ENCODE measurements around the gene EPN2.
A peak's percentile ranks its signal among the peaks of the same experiment; 100 is the strongest.

Gene EPN2

GRCh38 chr17:19243838-19244237 is 6.7 kb downstream of the EPN2 start:
- Histone ChIP-seq H3K4me2 (no peak overlapping the region), H3K27me3 (peaks cover 9 to 41% (median 17%) of the 10 kb centered on the region in 11 experiments), H3K9me3 (replicated peaks in 1 of 11) (no peaks in the 10 kb centered on the region), H3K4me3 (no peak overlapping the region), H3K27ac (no peak overlapping the region), H3K9ac (no peak overlapping the region), H4K20me1 (peaks cover 0 to 25% (median 7%) of the 10 kb centered on the region in 11 experiments; a peak in 8 of 22 replicates), H3K36me3 (no peaks in the 10 kb centered on the region), H3K4me1 (peaks cover 0 to 3% (median 0%) of the 10 kb centered on the region in 10 experiments; a peak in 4 of 20 replicates)
- no peak for TF ChIP-seq Cebpa-rat (IDR thresholded peaks at IDR 0.05)

- no peak overlapping the region for H3K9ac ChIP-seq
- H4K20me1 ChIP-seq, result peaks cover 0 to 25% (median 9%) of the 10 kb centered on the region in 11 experiments; a peak in 8 of 22 replicates
- H3K36me3 ChIP-seq, result no peaks in the 10 kb centered on the region
- H3K27me3 ChIP-seq, result peaks cover 4 to 36% (median 14%) of the 10 kb centered on the region in 11 experiments; a peak in 16 of 22 replicates
- no peaks in the 10 kb centered on the region for H3K9me3 ChIP-seq (replicated peaks in 1 of 11)
- H3K4me2 ChIP-seq, result no peak overlapping the region
- H3K27ac ChIP-seq, result no peak overlapping the region
- TF ChIP-seq Cebpa-rat (IDR thresholded peaks at IDR 0.05), result no peak
- H3K4me3 ChIP-seq, result no peak overlapping the region
- peaks cover 0 to 6% (median 0%) of the 10 kb centered on the region in 10 experiments; a peak in 4 of 20 replicates for H3K4me1 ChIP-seq
These were observed 7.2 kb downstream of the EPN2 start for GRCh38 chr17:19244357-19244756.

- Histone ChIP-seq H3K9ac (no peak overlapping the region), H3K9me3 (replicated peaks in 1 of 11) (no peaks in the 10 kb centered on the region), H4K20me1 (peaks cover 0 to 25% (median 10%) of the 10 kb centered on the region in 11 experiments; a peak in 8 of 22 replicates), H3K4me3 (no peak overlapping the region), H3K27me3 (peaks cover 0 to 31% (median 10%) of the 10 kb centered on the region in 11 experiments; a peak in 13 of 22 replicates), H3K27ac (no peak overlapping the region), H3K4me1 (peaks cover 0 to 6% (median 0%) of the 10 kb centered on the region in 10 experiments; a peak in 4 of 20 replicates), H3K4me2 (no peak overlapping the region), H3K36me3 (no peaks in the 10 kb centered on the region)
- no peak for TF ChIP-seq Cebpa-rat (IDR thresholded peaks at IDR 0.05)
These were observed 7.6 kb downstream of the EPN2 start for GRCh38 chr17:19244781-19245180.

GRCh38 chr17:19247473-19247872 is 10.3 kb downstream of the EPN2 start:
- no peak overlapping the region for H3K4me3 ChIP-seq
- no peaks in the 10 kb centered on the region for H3K36me3 ChIP-seq
- peaks cover 0 to 6% (median 0%) of the 10 kb centered on the region in 10 experiments; a peak in 4 of 20 replicates for H3K4me1 ChIP-seq
- no peak for TF ChIP-seq Cebpa-rat (IDR thresholded peaks at IDR 0.05)
- H3K9ac ChIP-seq, result no peak overlapping the region
- H4K20me1 ChIP-seq, result peaks cover 0 to 19% (median 10%) of the 10 kb centered on the region in 11 experiments; a peak in 6 of 22 replicates
- H3K27me3 ChIP-seq, result peaks cover 0 to 20% (median 4%) of the 10 kb centered on the region in 11 experiments; a peak in 5 of 22 replicates
- H3K4me2 ChIP-seq, result no peak overlapping the region
- H3K27ac ChIP-seq, result no peak overlapping the region
- no peaks in the 10 kb centered on the region; a peak in 1 of 22 replicates for H3K9me3 ChIP-seq (replicated peaks in 1 of 11)

- H3K36me3 ChIP-seq, result no peaks in the 10 kb centered on the region
- peaks cover 0 to 14% (median 0%) of the 10 kb centered on the region in 11 experiments; a peak in 3 of 22 replicates for H3K27me3 ChIP-seq
- no peak overlapping the region for H3K27ac ChIP-seq
- H3K9me3 ChIP-seq (replicated peaks in 1 of 11), result peaks cover 4 to 9% (median 8%) of the 10 kb centered on the region in 11 experiments; a peak in 18 of 22 replicates
- no peak overlapping the region for H3K9ac ChIP-seq
- H3K4me3 ChIP-seq, result no peak overlapping the region
- H3K4me1 ChIP-seq, result peaks cover 0 to 6% (median 0%) of the 10 kb centered on the region in 10 experiments; a peak in 4 of 20 replicates
- H4K20me1 ChIP-seq, result peaks cover 0 to 16% (median 10%) of the 10 kb centered on the region in 11 experiments; a peak in 5 of 22 replicates
- TF ChIP-seq Cebpa-rat (IDR thresholded peaks at IDR 0.05), result no peak
- peak overlapping the region in 2 of 11 experiments; percentile 9 to 31; a peak in 2 of 22 replicates for H3K4me2 ChIP-seq
These were observed 11.2 kb downstream of the EPN2 start for GRCh38 chr17:19248151-19248927.

- Histone ChIP-seq H3K27ac (no peak overlapping the region), H3K4me3 (no peak overlapping the region), H3K9me3 (replicated peaks in 1 of 11) (peaks cover 6 to 13% (median 11%) of the 10 kb centered on the region in 11 experiments; a peak in 18 of 22 replicates), H3K27me3 (peaks cover 0 to 14% (median 0%) of the 10 kb centered on the region in 11 experiments; a peak in 3 of 22 replicates), H3K4me2 (peak overlapping the region in 2 of 11 experiments; percentile 9 to 31; a peak in 2 of 22 replicates), H3K36me3 (no peaks in the 10 kb centered on the region), H3K9ac (no peak overlapping the region), H3K4me1 (peaks cover 0 to 6% (median 0%) of the 10 kb centered on the region in 10 experiments; a peak in 4 of 20 replicates), H4K20me1 (peaks cover 0 to 16% (median 10%) of the 10 kb centered on the region in 11 experiments; a peak in 4 of 22 replicates)
- TF ChIP-seq Cebpa-rat (IDR thresholded peaks at IDR 0.05), result no peak
These were observed 11.9 kb downstream of the EPN2 start for GRCh38 chr17:19248928-19249574.

- Histone ChIP-seq H3K9ac (no peak overlapping the region), H3K27ac (no peak overlapping the region), H3K4me3 (no peak overlapping the region), H4K20me1 (peaks cover 0 to 15% (median 10%) of the 10 kb centered on the region in 11 experiments; a peak in 4 of 22 replicates), H3K9me3 (replicated peaks in 1 of 11) (peaks cover 6 to 13% (median 11%) of the 10 kb centered on the region in 11 experiments; a peak in 18 of 22 replicates), H3K36me3 (no peaks in the 10 kb centered on the region), H3K27me3 (peaks cover 0 to 14% (median 0%) of the 10 kb centered on the region in 11 experiments; a peak in 3 of 22 replicates), H3K4me1 (peaks cover 0 to 6% (median 0%) of the 10 kb centered on the region in 10 experiments; a peak in 4 of 20 replicates), H3K4me2 (no peak overlapping the region)
- no peak for TF ChIP-seq Cebpa-rat (IDR thresholded peaks at IDR 0.05)
These were observed 12.5 kb downstream of the EPN2 start for GRCh38 chr17:19249681-19250080.

- peaks cover 0 to 12% (median 10%) of the 10 kb centered on the region in 11 experiments; a peak in 4 of 22 replicates for H4K20me1 ChIP-seq
These were observed 13.4 kb downstream of the EPN2 start for GRCh38 chr17:19250421-19251173.

More at GRCh38 chr17:19250421-19251173, 13.4 kb downstream of the EPN2 start:
- H3K4me1 ChIP-seq, result peaks cover 0 to 6% (median 0%) of the 10 kb centered on the region in 10 experiments; a peak in 4 of 20 replicates
- H3K9ac ChIP-seq, result no peak overlapping the region
- H3K27me3 ChIP-seq, result peaks cover 0 to 14% (median 0%) of the 10 kb centered on the region in 11 experiments; a peak in 3 of 22 replicates
- H3K27ac ChIP-seq, result no peak overlapping the region
- no peak for TF ChIP-seq Cebpa-rat (IDR thresholded peaks at IDR 0.05)
- peaks cover 6 to 13% (median 11%) of the 10 kb centered on the region in 11 experiments; a peak in 18 of 22 replicates for H3K9me3 ChIP-seq (replicated peaks in 1 of 11)
- no peaks in the 10 kb centered on the region for H3K36me3 ChIP-seq
- no peak overlapping the region for H3K4me3 ChIP-seq
- H3K4me2 ChIP-seq, result no peak overlapping the region
